Activated B cell treated with CpG ODN at 0.5 μM for 24 hours (primary cell): Measurements from ENCODE around the gene ATP9A. TPM values are rescaled to one million over a fixed set of nuclear protein-coding genes. Genes with fewer than 3 reads are reported as not detected.

ENCODE experiments used
- ATAC-seq: fragments of 200-7000 bp; cut with Tn5 transposase; one replicate; pipeline ENCODE4 v1.10.0; 2021; ENCODE audit warnings: low read depth, mild to moderate bottlenecking, moderate library complexity
- CTCF ChIA-PET: fragments of 350-600 bp; sonication (Branson Sonifier 250); formaldehyde crosslinking; loops from one replicate; lab custom pipeline; 2021; ENCODE audit warnings: antibody characterized with exemption; lab: Charles Lee
- POLR2A ChIA-PET: fragments of 350-600 bp; sonication (Branson Sonifier 250); formaldehyde crosslinking; loops from one replicate; lab custom pipeline; 2021; ENCODE audit warnings: antibody characterized with exemption; lab: Charles Lee
- DNase-seq: peaks from one replicate; pipeline ENCODE4 v3.0.0; 2022
- H3K27ac Mint-ChIP-seq: one replicate; pipeline ENCODE4 v1.8.0; 2020; ENCODE audit warnings: mixed read lengths
- H3K27me3 Mint-ChIP-seq: one replicate; pipeline ENCODE4 v1.8.0; 2021; ENCODE audit warnings: mixed read lengths
- H3K36me3 Mint-ChIP-seq: one replicate; pipeline ENCODE4 v1.8.0; 2021; ENCODE audit warnings: low read depth, mixed read lengths
- H3K4me1 Mint-ChIP-seq: one replicate; pipeline ENCODE4 v1.8.0; 2021; ENCODE audit warnings: mixed read lengths
- H3K4me3 Mint-ChIP-seq: one replicate; pipeline ENCODE4 v1.8.0; 2020; ENCODE audit warnings: mild to moderate bottlenecking, mixed read lengths
- H3K9me3 Mint-ChIP-seq: one replicate; pipeline ENCODE4 v1.8.0; 2020; ENCODE audit warnings: mixed read lengths
- intact Hi-C: fragments of 100-400 bp; cut with micrococcal nuclease; formaldehyde crosslinking; loops from one replicate; pipeline ENCODE4 v1.15.1; 2024
- total RNA-seq: library from RNA; stranded (reverse); gene quantifications from 2 replicates; pipeline ENCODE4 v1.2.3, GENCODE V29; 2022
- TF ChIP-seq, protein P1 (sequence below): fragments of 200-600 bp; IDR thresholded peaks from one replicate; pipeline ENCODE4 v1.8.0; 2022; ENCODE audit warnings: antibody characterized with exemption, mild to moderate bottlenecking

Gene ATP9A
- total RNA-seq, 1 donor from 2014 or later: 0.07 TPM

GRCh38 chr20:51667491-51667890 lies 100.7 kb downstream of the ATP9A start:
- Mint-ChIP-seq H3K4me3 (peak overlapping the region; percentile 8), H3K27ac (no peak overlapping the region), H3K9me3 (no peaks in the 10 kb centered on the region), H3K36me3 (no peaks in the 10 kb centered on the region), H3K27me3 (peaks cover 13% of the 10 kb centered on the region), H3K4me1 (peaks cover 19% of the 10 kb centered on the region)
- intact Hi-C loops: no loop called here
- ChIA-PET CTCF (no interaction called here), POLR2A (no interaction called here)
- DNase-seq (no peak), ATAC-seq (no peak)
- TF ChIP-seq, protein P1, sequence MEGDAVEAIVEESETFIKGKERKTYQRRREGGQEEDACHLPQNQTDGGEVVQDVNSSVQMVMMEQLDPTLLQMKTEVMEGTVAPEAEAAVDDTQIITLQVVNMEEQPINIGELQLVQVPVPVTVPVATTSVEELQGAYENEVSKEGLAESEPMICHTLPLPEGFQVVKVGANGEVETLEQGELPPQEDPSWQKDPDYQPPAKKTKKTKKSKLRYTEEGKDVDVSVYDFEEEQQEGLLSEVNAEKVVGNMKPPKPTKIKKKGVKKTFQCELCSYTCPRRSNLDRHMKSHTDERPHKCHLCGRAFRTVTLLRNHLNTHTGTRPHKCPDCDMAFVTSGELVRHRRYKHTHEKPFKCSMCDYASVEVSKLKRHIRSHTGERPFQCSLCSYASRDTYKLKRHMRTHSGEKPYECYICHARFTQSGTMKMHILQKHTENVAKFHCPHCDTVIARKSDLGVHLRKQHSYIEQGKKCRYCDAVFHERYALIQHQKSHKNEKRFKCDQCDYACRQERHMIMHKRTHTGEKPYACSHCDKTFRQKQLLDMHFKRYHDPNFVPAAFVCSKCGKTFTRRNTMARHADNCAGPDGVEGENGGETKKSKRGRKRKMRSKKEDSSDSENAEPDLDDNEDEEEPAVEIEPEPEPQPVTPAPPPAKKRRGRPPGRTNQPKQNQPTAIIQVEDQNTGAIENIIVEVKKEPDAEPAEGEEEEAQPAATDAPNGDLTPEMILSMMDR: no peak

DNA sequence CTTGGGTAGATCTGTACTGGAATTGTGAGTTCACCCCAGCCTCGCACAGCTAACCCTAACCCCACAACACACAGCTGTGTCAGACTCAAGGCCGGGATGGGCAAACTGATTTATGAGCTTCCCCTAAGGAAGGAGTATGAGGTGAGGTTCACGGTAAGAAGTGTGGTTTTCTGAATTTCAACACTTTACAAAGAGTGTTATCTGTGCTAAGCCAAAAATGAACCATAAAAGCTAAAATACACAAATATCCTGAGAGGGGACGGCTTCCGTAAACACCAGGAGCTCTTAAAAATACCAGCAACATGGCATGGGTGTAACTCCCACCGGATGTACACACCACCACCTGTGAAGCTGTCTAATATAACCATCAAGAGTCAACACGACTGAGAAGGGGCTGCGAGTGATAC lies 101.2 kb downstream of the ATP9A start:
- H3K4me1 Mint-ChIP-seq: peaks cover 22% of the 10 kb centered on the region
- H3K9me3 Mint-ChIP-seq: no peaks in the 10 kb centered on the region
- peak overlapping the region; percentile 5 for H3K27ac Mint-ChIP-seq
- TF ChIP-seq, protein P1: no peak
- CTCF ChIA-PET: no interaction called here
- intact Hi-C loops: no loop called here
- no peaks in the 10 kb centered on the region for H3K36me3 Mint-ChIP-seq
- POLR2A ChIA-PET: no interaction called here
- ATAC-seq (no peak), DNase-seq (no peak)
- peak overlapping the region; percentile 8 for H3K4me3 Mint-ChIP-seq
- H3K27me3 Mint-ChIP-seq: peaks cover 13% of the 10 kb centered on the region

DNA sequence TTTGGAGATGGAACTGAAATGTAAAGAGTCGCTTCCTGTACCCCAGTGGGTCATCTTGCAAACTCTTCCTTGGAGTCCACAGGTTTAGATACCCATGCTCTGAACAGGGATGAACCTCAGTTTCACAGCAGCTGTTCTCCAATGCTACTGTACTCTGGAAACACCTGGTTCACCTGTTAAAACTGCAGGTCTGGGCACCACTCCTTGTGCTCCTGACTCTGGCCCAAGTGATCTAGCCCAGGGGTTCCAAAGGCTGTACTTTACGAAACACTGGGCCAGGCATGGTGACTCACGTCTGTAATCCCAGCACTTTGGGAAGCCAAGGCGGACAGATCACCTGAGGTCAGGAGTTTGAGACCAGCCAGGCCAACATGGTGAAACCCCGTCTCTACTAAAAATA lies 102.1 kb downstream of the ATP9A start:
- ATAC-seq (no peak), DNase-seq (no peak)
- Mint-ChIP-seq H3K36me3 (no peaks in the 10 kb centered on the region), H3K4me1 (peaks cover 24% of the 10 kb centered on the region), H3K27me3 (peaks cover 12% of the 10 kb centered on the region), H3K9me3 (no peaks in the 10 kb centered on the region), H3K27ac (no peak overlapping the region), H3K4me3 (no peak overlapping the region)
- ChIA-PET POLR2A (no interaction called here), CTCF (no interaction called here)
- TF ChIP-seq, protein P1: no peak
- intact Hi-C loops: no loop called here

DNA sequence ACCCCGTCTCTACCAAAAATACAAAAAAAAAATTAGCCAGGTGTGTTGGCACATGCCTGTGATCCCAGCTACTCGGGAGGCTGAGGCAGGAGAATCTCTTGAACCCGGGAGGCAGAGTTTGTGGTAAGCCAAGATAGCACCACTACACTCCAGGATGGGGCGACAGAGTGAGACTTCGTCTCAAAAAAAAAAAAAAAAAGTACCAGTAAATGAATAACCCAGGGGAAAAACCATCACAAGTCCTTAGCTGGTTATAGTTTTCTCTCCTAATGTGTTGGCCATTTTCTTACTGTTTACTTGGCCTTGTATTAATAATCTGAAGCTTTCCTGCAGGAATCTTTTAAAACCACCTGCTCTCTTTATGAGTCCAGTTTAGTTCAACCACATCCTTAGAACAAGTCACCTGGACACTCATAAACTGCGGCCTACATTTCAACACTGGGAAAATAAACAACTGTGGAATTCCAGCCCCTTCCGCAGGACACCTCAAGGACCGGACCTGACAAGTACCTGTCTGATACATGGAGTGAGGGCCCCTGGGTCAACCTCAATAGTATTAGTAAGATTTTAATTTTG lies 102.6 kb downstream of the ATP9A start:
- ATAC-seq: no peak
- intact Hi-C loops: no loop called here
- ChIA-PET POLR2A (no interaction called here), CTCF (no interaction called here)
- Mint-ChIP-seq H3K4me3 (no peak overlapping the region), H3K27ac (no peak overlapping the region), H3K9me3 (no peaks in the 10 kb centered on the region), H3K27me3 (peaks cover 8% of the 10 kb centered on the region), H3K4me1 (peaks cover 24% of the 10 kb centered on the region), H3K36me3 (no peaks in the 10 kb centered on the region)
- DNase-seq: no peak
- TF ChIP-seq, protein P1: no peak

- CTCF ChIA-PET: no interaction called here
- Mint-ChIP-seq H3K4me1 (peaks cover 15% of the 10 kb centered on the region), H3K27ac (no peak overlapping the region), H3K36me3 (no peaks in the 10 kb centered on the region), H3K4me3 (no peak overlapping the region), H3K9me3 (no peaks in the 10 kb centered on the region), H3K27me3 (peaks cover 3% of the 10 kb centered on the region)
- ATAC-seq (peak; percentile 10), DNase-seq (no peak)
- intact Hi-C loops: no loop called here
- POLR2A ChIA-PET: interaction anchor here (0.7 kb wide), 1 partner anchor 14 kb away, joined by 6 read pairs; no protein-coding TSS in a partner anchor
- TF ChIP-seq, protein P1: no peak
Observed at GRCh38 chr20:51661609-51662178, 106.5 kb downstream of the ATP9A start.
